Activated naive CD8-positive, alpha-beta T cell (primary cell): ENCODE measurements around the gene PDE8A.

Experiments
- H3K27ac Mint-ChIP-seq: one replicate; pipeline ENCODE4 v1.8.0; 2021; ENCODE audit warnings: mixed read lengths
- H3K27me3 Mint-ChIP-seq: one replicate; pipeline ENCODE4 v1.8.0; 2021; ENCODE audit warnings: mixed read lengths
- H3K36me3 Mint-ChIP-seq: one replicate; pipeline ENCODE4 v1.8.0; 2021; ENCODE audit warnings: mixed read lengths
- H3K4me1 Mint-ChIP-seq: one replicate; pipeline ENCODE4 v1.8.0; 2021; ENCODE audit warnings: low read depth, mixed read lengths
- H3K4me3 Mint-ChIP-seq: one replicate; pipeline ENCODE4 v1.8.0; 2021; ENCODE audit warnings: mild to moderate bottlenecking, mixed read lengths
- H3K9me3 Mint-ChIP-seq: one replicate; pipeline ENCODE4 v1.8.0; 2021; ENCODE audit warnings: low read depth, mixed read lengths

Gene PDE8A

GRCh38 chr15:84951736-84952135 is 29.9 kb upstream of the PDE8A start:
- Mint-ChIP-seq H3K27me3 (peaks cover 4% of the 10 kb centered on the region), H3K4me3 (no peak overlapping the region), H3K36me3 (no peaks in the 10 kb centered on the region), H3K4me1 (peaks cover 3% of the 10 kb centered on the region), H3K27ac (no peak overlapping the region), H3K9me3 (no peaks in the 10 kb centered on the region)

DNA sequence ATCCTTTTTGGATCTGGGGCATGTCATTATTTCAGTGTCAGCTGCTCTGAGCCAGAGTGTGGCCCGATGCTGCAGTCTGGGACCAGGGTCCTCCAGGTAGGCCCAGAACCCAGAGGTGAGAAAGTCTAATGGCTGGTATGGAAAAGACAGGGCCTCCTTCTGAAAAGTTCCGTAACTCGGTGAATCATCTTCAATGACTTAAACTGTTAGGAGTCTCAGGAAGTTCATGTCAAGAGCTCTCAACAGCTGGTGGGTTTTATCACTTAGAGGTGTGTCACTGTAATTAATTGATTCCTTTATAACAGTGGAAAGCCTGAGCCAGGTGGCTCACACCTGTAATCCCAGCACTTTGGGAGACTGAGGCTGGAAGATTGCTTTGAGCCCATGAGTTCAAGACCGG is 28.5 kb upstream of the PDE8A start:
- peaks cover 3% of the 10 kb centered on the region for H3K4me1 Mint-ChIP-seq
- H3K9me3 Mint-ChIP-seq = no peaks in the 10 kb centered on the region
- no peak overlapping the region for H3K27ac Mint-ChIP-seq
- H3K4me3 Mint-ChIP-seq = no peak overlapping the region
- H3K36me3 Mint-ChIP-seq = no peaks in the 10 kb centered on the region
- H3K27me3 Mint-ChIP-seq = peaks cover 8% of the 10 kb centered on the region

- Mint-ChIP-seq H3K27me3 (peaks cover 8% of the 10 kb centered on the region), H3K4me1 (peaks cover 3% of the 10 kb centered on the region), H3K27ac (no peak overlapping the region), H3K36me3 (no peaks in the 10 kb centered on the region), H3K4me3 (no peak overlapping the region), H3K9me3 (no peaks in the 10 kb centered on the region)
These were observed 27.9 kb upstream of the PDE8A start for GRCh38 chr15:84953726-84954125.

GRCh38 chr15:84955089-84955848 is 26.4 kb upstream of the PDE8A start:
- Mint-ChIP-seq H3K27ac (no peak overlapping the region), H3K4me1 (peaks cover 3% of the 10 kb centered on the region), H3K9me3 (no peaks in the 10 kb centered on the region), H3K36me3 (no peaks in the 10 kb centered on the region), H3K27me3 (peaks cover 11% of the 10 kb centered on the region), H3K4me3 (no peak overlapping the region)

- peaks cover 3% of the 10 kb centered on the region for H3K4me1 Mint-ChIP-seq
- H3K27ac Mint-ChIP-seq = no peak overlapping the region
- H3K27me3 Mint-ChIP-seq = peaks cover 11% of the 10 kb centered on the region
- H3K9me3 Mint-ChIP-seq = no peaks in the 10 kb centered on the region
- no peak overlapping the region for H3K4me3 Mint-ChIP-seq
- H3K36me3 Mint-ChIP-seq = no peaks in the 10 kb centered on the region
These were observed 25.5 kb upstream of the PDE8A start for GRCh38 chr15:84956199-84956598.

GRCh38 chr15:84960391-84961113 is 21.1 kb upstream of the PDE8A start:
- no peak overlapping the region for H3K27ac Mint-ChIP-seq
- H3K27me3 Mint-ChIP-seq = peaks cover 13% of the 10 kb centered on the region
- peaks cover 3% of the 10 kb centered on the region for H3K36me3 Mint-ChIP-seq
- H3K4me3 Mint-ChIP-seq = no peak overlapping the region
- H3K4me1 Mint-ChIP-seq = peaks cover 3% of the 10 kb centered on the region
- no peaks in the 10 kb centered on the region for H3K9me3 Mint-ChIP-seq

DNA sequence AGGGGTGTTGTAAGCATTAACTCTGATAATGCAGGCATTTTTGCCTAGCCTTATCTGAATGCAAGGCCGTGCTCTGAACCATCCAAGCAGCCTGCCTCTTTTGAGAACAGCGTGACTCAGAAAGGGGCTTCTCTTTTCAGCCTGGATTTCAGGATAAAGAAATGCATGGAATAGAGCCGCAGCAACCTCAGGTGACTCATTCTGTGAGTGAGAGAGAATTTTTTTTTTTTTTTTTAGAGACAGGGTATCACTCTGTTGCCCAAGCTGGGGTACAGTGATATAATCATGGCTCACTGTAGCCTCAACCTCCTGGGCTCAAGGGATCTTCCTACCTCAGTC is 20.6 kb upstream of the PDE8A start:
- Mint-ChIP-seq H3K36me3 (peaks cover 3% of the 10 kb centered on the region), H3K27ac (no peak overlapping the region), H3K27me3 (peaks cover 10% of the 10 kb centered on the region), H3K4me1 (peaks cover under 1% of the 10 kb centered on the region), H3K9me3 (no peaks in the 10 kb centered on the region), H3K4me3 (no peak overlapping the region)

- Mint-ChIP-seq H3K36me3 (peaks cover 3% of the 10 kb centered on the region), H3K4me1 (no peaks in the 10 kb centered on the region), H3K4me3 (no peak overlapping the region), H3K27me3 (peaks cover 9% of the 10 kb centered on the region), H3K9me3 (no peaks in the 10 kb centered on the region), H3K27ac (no peak overlapping the region)
These were observed 19.9 kb upstream of the PDE8A start for GRCh38 chr15:84961707-84962106.

DNA sequence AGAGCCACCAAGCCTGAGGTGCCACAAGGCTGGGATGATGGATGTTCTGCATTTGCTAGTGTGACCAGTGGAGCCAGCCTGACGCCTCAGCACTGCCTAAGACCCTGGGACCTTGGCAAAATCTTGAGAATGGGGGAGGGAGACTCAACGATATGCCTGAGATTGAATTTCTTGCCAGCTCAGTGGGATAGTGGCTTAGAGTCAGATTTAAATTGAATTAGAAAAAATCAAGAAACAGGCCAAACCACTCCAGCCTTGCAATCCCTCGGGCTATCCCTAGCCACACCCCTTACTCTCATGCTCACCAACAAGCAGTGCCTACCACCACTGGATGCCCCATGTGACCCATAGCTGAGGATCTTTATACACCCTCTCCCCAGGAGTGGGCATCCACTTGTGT is 18.7 kb upstream of the PDE8A start:
- H3K4me3 Mint-ChIP-seq = no peak overlapping the region
- H3K27me3 Mint-ChIP-seq = peaks cover 5% of the 10 kb centered on the region
- no peaks in the 10 kb centered on the region for H3K9me3 Mint-ChIP-seq
- no peaks in the 10 kb centered on the region for H3K4me1 Mint-ChIP-seq
- no peak overlapping the region for H3K27ac Mint-ChIP-seq
- H3K36me3 Mint-ChIP-seq = peaks cover 3% of the 10 kb centered on the region

DNA sequence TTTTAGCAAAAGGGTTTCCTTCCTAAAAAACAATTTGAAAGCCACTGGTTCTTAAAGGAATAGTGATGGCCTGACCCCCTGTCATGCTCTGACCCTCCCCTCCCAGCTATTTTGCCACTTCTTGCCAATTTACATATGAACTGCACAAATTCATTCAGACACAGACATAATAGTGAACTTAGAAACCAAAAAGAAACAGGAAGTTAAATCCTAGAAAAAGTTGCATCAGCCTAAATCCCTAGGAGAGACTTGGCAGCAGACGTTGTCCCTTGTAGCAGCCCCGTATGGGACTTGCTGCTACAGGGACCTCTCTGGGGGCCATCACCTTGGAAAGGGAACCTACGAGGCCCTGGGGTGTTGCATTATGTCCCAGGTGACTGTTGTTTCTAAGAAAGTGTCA is 14.3 kb upstream of the PDE8A start:
- H3K27me3 Mint-ChIP-seq = peaks cover 2% of the 10 kb centered on the region
- H3K36me3 Mint-ChIP-seq = peaks cover 3% of the 10 kb centered on the region
- no peak overlapping the region for H3K4me3 Mint-ChIP-seq
- no peaks in the 10 kb centered on the region for H3K4me1 Mint-ChIP-seq
- H3K27ac Mint-ChIP-seq = no peak overlapping the region
- H3K9me3 Mint-ChIP-seq = no peaks in the 10 kb centered on the region

DNA sequence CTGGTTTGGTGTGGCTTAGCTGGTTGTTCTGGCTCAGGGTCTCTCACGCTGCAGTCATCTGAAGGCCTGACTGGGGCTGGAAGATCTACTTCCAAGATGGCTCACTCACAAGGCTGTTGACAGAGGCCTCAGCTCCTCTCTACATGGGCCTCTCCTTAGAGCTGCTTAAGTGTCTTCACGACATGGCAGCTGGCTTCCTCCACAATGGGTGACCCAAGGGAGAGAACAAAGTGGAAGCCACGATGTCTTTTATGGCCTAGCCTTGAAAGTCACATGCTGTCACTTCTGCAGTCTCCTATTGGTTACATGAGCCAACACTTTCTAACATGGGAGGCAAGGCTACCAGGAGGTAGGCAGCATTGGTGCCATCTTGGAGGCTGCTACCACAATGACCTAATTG is 13.4 kb upstream of the PDE8A start:
- Mint-ChIP-seq H3K27me3 (peaks cover 2% of the 10 kb centered on the region), H3K4me1 (no peaks in the 10 kb centered on the region), H3K27ac (no peak overlapping the region), H3K9me3 (no peaks in the 10 kb centered on the region), H3K36me3 (peaks cover 3% of the 10 kb centered on the region), H3K4me3 (no peak overlapping the region)

- H3K4me1 Mint-ChIP-seq = no peaks in the 10 kb centered on the region
- H3K27ac Mint-ChIP-seq = no peak overlapping the region
- H3K9me3 Mint-ChIP-seq = no peaks in the 10 kb centered on the region
- peaks cover 3% of the 10 kb centered on the region for H3K36me3 Mint-ChIP-seq
- no peak overlapping the region for H3K4me3 Mint-ChIP-seq
- no peaks in the 10 kb centered on the region for H3K27me3 Mint-ChIP-seq
These were observed 12.4 kb upstream of the PDE8A start for GRCh38 chr15:84969257-84969656.

- no peaks in the 10 kb centered on the region for H3K9me3 Mint-ChIP-seq
- no peaks in the 10 kb centered on the region for H3K36me3 Mint-ChIP-seq
- H3K27me3 Mint-ChIP-seq = no peaks in the 10 kb centered on the region
- H3K27ac Mint-ChIP-seq = no peak overlapping the region
- H3K4me3 Mint-ChIP-seq = no peak overlapping the region
- no peaks in the 10 kb centered on the region for H3K4me1 Mint-ChIP-seq
These were observed 10.8 kb upstream of the PDE8A start for GRCh38 chr15:84970843-84971242.

DNA sequence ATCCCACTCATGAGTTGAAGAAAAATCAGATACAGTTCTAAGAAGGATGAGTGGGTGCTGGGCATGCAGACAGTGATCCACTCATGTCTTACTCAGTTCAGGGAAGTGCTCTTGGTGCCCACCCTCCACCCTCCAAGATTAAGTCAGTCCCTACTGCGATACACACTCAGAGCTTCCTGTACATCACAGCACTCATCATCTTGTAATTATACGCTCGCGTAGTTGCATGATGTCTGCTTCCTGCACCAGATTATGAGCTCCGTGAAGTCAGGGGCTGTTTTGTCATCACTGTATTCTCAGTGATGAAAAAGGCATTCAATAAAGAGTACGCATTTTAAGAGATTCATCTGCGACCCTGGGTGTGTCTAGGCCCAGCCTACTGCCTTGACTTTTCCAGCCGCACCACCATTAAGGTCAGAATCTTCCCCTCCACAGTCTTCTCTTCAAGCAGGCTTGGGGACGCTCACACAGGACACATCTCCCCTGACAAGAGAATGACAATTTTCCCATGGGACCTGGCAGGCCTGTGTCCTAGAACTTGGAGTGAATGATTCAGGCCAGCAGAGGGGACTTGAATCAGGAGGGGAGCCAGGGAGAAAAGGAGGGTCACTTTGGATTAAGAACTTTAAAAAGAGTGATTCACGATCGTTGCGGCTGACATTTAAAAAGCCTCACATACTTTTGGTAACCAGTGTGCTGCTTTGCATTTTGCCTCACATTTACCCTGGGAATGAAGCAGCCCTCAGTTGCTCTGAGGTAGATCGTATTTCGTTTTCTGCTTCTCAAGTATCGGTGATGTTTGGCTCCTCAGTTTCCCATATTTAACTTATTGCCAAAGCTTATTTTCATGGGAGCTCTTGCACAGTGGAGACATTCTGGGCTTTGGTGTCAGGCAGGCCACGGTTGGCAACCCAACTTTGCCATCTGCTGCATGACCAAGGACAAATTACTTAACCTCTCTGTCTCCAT is 7.9 kb upstream of the PDE8A start:
- Mint-ChIP-seq H3K27me3 (no peaks in the 10 kb centered on the region), H3K36me3 (no peaks in the 10 kb centered on the region), H3K9me3 (no peaks in the 10 kb centered on the region), H3K4me3 (no peak overlapping the region), H3K4me1 (peaks cover 2% of the 10 kb centered on the region), H3K27ac (no peak overlapping the region)

DNA sequence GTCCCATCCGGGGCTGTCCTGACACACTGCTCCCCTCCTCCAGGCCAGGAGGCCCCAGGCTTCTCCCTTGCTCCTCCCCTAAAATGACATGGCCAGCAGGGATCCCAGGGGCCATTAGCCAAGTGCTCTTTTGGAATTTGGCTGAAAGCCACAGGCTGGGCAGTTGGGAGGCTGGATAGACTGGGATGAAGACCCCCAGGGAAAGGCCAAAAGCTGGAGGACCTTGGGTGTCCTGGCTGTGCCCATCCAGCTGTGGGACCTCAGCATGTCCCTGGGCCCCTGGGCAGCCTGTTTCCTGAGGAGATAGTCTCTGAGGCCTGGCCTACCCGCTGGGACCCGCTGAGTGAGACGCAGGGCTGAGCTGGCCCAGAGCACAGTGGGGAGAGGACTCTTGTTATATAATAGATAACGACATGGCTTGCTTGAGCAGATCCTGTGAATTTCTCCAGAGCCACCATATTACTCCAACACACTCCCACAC is 5.7 kb upstream of the PDE8A start:
- no peak overlapping the region for H3K4me3 Mint-ChIP-seq
- H3K27ac Mint-ChIP-seq = no peak overlapping the region
- no peaks in the 10 kb centered on the region for H3K27me3 Mint-ChIP-seq
- no peaks in the 10 kb centered on the region for H3K9me3 Mint-ChIP-seq
- peaks cover 7% of the 10 kb centered on the region for H3K4me1 Mint-ChIP-seq
- H3K36me3 Mint-ChIP-seq = no peaks in the 10 kb centered on the region
